GM12878 (cell line): Measurements from ENCODE around the gene PLPP1. TPM values are rescaled to one million over a fixed set of nuclear protein-coding genes. Genes with fewer than 3 reads are reported as not detected.

Source experiments
- ATAC-seq: fragments of 200-7000 bp; cut with Tn5 transposase; 3 replicates; pipeline ENCODE4 v1.9.1; 2020; ENCODE audit warnings: mild to moderate bottlenecking, moderate library complexity
- BruUV-seq: library from RNA; stranded (reverse); fragments of 400-500 nt; replicated peaks from 2 replicates; lab custom pipeline; 2021; lab: Mats Ljungman, UMichigan
- CTCF ChIA-PET: fragments of 300-600 bp; sonication (Branson Sonifier 250); formaldehyde crosslinking; extraction: SDS; loops from one replicate; lab custom pipeline; 2021; ENCODE audit warnings: inconsistent platforms; lab: Yijun Ruan, JAX
- POLR2A ChIA-PET: fragments of 350-600 bp; formaldehyde crosslinking; extraction: SDS; loops from one replicate; lab custom pipeline; 2021; ENCODE audit warnings: inconsistent platforms; lab: Charles Lee
- RAD21 ChIA-PET: fragments of 300-600 bp; sonication (Branson Sonifier 250); formaldehyde crosslinking; loops from one replicate; lab custom pipeline; 2023; ENCODE audit warnings: antibody characterized with exemption; ENCODE audit not compliant: unreplicated experiment; lab: Charles Lee
- SMC1A ChIA-PET: fragments of 300-600 bp; sonication (Branson Sonifier 250); formaldehyde crosslinking; loops from one replicate; lab custom pipeline; 2023; ENCODE audit not compliant: unreplicated experiment, uncharacterized antibody; lab: Charles Lee
- DNase-seq: peaks from one replicate; pipeline ENCODE4 v3.0.0-alpha.2; 2011; ENCODE audit warnings: low read depth, low spot score
- FAIRE-seq: peaks from 3 replicates; lab custom pipeline; 2011; peaks lifted over from hg19 to GRCh38; lab: Jason Lieb, UNC
- H2AFZ ChIP-seq: 2 replicates; pipeline ENCODE4 v1.6.0; 2011; ENCODE audit warnings: low read depth, low read length, control low read depth; ENCODE audit not compliant: control insufficient read depth
- H3K27ac ChIP-seq: 2 replicates; pipeline ENCODE4 v1.5.1; 2011; ENCODE audit warnings: control low read depth; ENCODE audit not compliant: control insufficient read depth, insufficient read depth
- H3K27me3 ChIP-seq, 2 experiments: replicated peaks in 1 of 2; 2 replicates each; pipeline versions ENCODE4 v1.6.0 to v1.6.1; 2011; ENCODE audit warnings: low read length in 1 of 2; ENCODE audit not compliant: control insufficient read depth in 2 of 2, insufficient read depth in 2 of 2
- H3K36me3 ChIP-seq, 2 experiments: 2 replicates each; pipeline ENCODE4 v1.5.1; 2011; ENCODE audit warnings: low read length in 1 of 2; ENCODE audit not compliant: control insufficient read depth in 2 of 2, insufficient read depth in 2 of 2
- H3K4me1 ChIP-seq: 2 replicates; pipeline ENCODE4 v1.6.1; 2011; ENCODE audit warnings: mild to moderate bottlenecking, low read length, moderate library complexity, mixed read lengths; ENCODE audit not compliant: control insufficient read depth, insufficient read depth
- H3K4me2 ChIP-seq: 2 replicates; pipeline ENCODE4 v1.6.0; 2011; ENCODE audit warnings: control low read depth; ENCODE audit not compliant: control insufficient read depth, insufficient read depth
- H3K4me3 ChIP-seq: fragments of 200-600 bp; sonication (generic); 2 replicates; pipeline ENCODE4 v1.5.1; 2016
- H3K79me2 ChIP-seq: 2 replicates; pipeline ENCODE4 v1.6.0; 2011; ENCODE audit warnings: low read length; ENCODE audit not compliant: control insufficient read depth, insufficient read depth
- H3K9ac ChIP-seq: 2 replicates; pipeline ENCODE4 v1.8.0; 2011; ENCODE audit warnings: low read length, control low read depth, mixed read lengths; ENCODE audit not compliant: control insufficient read depth, insufficient read depth
- H3K9me3 ChIP-seq: replicated peaks from 3 replicates; pipeline ENCODE4 v1.5.1; 2011; ENCODE audit warnings: mild to moderate bottlenecking, low read length; ENCODE audit not compliant: control insufficient read depth, insufficient read depth
- H4K20me1 ChIP-seq: 2 replicates; pipeline ENCODE4 v1.6.0; 2011; ENCODE audit not compliant: control insufficient read depth, insufficient read depth
- CREB1 ChIP-seq: IDR thresholded peaks from 2 replicates; pipeline ENCODE4 v1.6.1; 2012; ENCODE audit warnings: low read depth, mild to moderate bottlenecking, inconsistent platforms
- IRF3 ChIP-seq: fragments of 450-650 bp; IDR thresholded peaks from 2 replicates; pipeline ENCODE4 v1.6.1; 2014; ENCODE audit warnings: mild to moderate bottlenecking
- RAD51 ChIP-seq: fragments of 450-650 bp; IDR thresholded peaks from 2 replicates; pipeline ENCODE4 v1.6.1; 2016; ENCODE audit warnings: moderate library complexity, mild to moderate bottlenecking, inconsistent platforms
- RELB ChIP-seq: fragments of 450-650 bp; IDR thresholded peaks from 2 replicates; pipeline ENCODE4 v1.6.1; 2017; ENCODE audit warnings: low read depth, mild to moderate bottlenecking, moderate library complexity
- SP1 ChIP-seq: IDR thresholded peaks from one replicate; pipeline ENCODE4 v1.6.1; 2011; ENCODE audit warnings: low read depth, low read length
- YY1 ChIP-seq: IDR thresholded peaks from 2 replicates; pipeline ENCODE4 v1.6.1; 2011; ENCODE audit warnings: low read depth, mild to moderate bottlenecking, low read length
- ZNF592 ChIP-seq: fragments of 450-650 bp; IDR thresholded peaks from 2 replicates; pipeline ENCODE4 v1.6.1; 2017; ENCODE audit warnings: mild to moderate bottlenecking, moderate library complexity
- WGBS: methylation state at CpG from one replicate; pipeline ENCODE4 v1.1.6; 2016; ENCODE audit warnings: low lambda C conversion rate; ENCODE audit not compliant: insufficient replicate concordance, insufficient coverage; ENCODE audit errors: missing lambda C conversion rate; 5-methylcytosine and 5-hydroxymethylcytosine counted together
- in situ Hi-C: fragments of 300-500 bp; cut with MboI; formaldehyde crosslinking; loops from 9 replicates; pipeline ENCODE4 v1.14.3; 2018; ENCODE audit warnings: mixed read lengths
- intact Hi-C: fragments of 100-400 bp; cut with micrococcal nuclease; formaldehyde crosslinking; loops from one replicate; pipeline ENCODE4 v1.14.2; 2022; ENCODE audit not compliant: unreplicated experiment
- polyA plus RNA-seq, 11 experiments: library from polyadenylated mRNA; depleted of rRNA in 4 of 11; unstranded in 6 of 11; stranded (reverse) in 5 of 11; fragments of >200 nt; fragmentation: Nextera tagmentation in 4 of 11; fragmentation: Illumina TruSeq in 1 of 11; extraction: Ambion mirVana in 4 of 11; extraction: Trizol in 1 of 11; gene quantifications; 1 replicate in 1 of 11; 2 replicates in 10 of 11; pipeline versions ENCODE4 v1.2.1 to v1.2.3, GENCODE V29; 2011 to 2016; ENCODE audit warnings: inconsistent platforms in 2 of 11, missing spikeins in 2 of 11, low read depth in 1 of 11
- total RNA-seq, 4 experiments: library from RNA; depleted of rRNA in 3 of 4; stranded (reverse); fragments of >200 nt in 3 of 4; fragmentation: Illumina TruSeq in 1 of 4; extraction: Trizol in 1 of 4; gene quantifications; 2 replicates each; pipeline versions ENCODE4 v1.2.1 to v1.2.3, GENCODE V29; 2013 to 2021

PLPP1 gene
- total and polyA plus RNA-seq, 10 of the 15 experiments (the other 5 are each of a cell fraction or from before 2014, with no cell fraction given) = 3.0 to 11.3 (median 8.1) TPM

DNA sequence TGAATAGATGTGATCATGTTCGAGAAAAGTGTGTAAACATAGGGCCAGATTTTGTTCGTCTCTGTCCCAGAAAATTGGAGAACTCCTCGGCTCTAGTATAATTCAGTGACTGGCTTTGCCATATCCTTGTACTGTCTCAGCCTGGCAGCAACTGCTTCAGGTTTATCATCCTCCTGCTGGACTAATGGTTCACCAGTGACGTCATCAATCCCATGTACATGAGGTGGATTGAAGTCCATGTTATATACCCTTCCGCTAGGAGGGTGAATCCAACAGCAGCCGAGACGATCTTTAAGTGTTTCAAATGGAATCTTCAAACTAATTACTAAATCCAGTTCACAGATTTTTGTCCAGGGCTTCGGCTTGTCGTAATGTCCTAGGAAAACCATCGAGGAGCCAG, 17.1 kb upstream of the PLPP1 start:
- Histone ChIP-seq H3K27me3 (no peaks in the 10 kb centered on the region), H3K27ac (no peak overlapping the region), H3K79me2 (no peaks in the 10 kb centered on the region), H3K9me3 (no peaks in the 10 kb centered on the region), H3K36me3 (no peaks in the 10 kb centered on the region), H3K4me3 (no peak overlapping the region), H3K4me1 (no peaks in the 10 kb centered on the region), H4K20me1 (no peaks in the 10 kb centered on the region), H3K4me2 (no peak overlapping the region), H2AFZ (no peak overlapping the region), H3K9ac (no peak overlapping the region)
- ChIA-PET RAD21 (no interaction called here), POLR2A (no interaction called here), CTCF (no interaction called here), SMC1A (no interaction called here)
- 71% methylated on average over 10 of the region's 10 CpGs for WGBS
- no peak for ATAC-seq
- FAIRE-seq = no peak
- no peak for DNase-seq
- TF ChIP-seq RELB (no peak), CREB1 (no peak), RAD51 (no peak), SP1 (no peak), IRF3 (no peak), YY1 (no peak), ZNF592 (no peak)
- intact Hi-C loops (no loop called here), in situ Hi-C loops (no loop called here)
- BruUV-seq = no TSS peak
